ENCODE data around the gene SNRNP70. TPM values are rescaled to one million over a fixed set of nuclear protein-coding genes. Genes with fewer than 3 reads are reported as not detected.
"Not testable (repeated sequence)": the region's sequence is repeated elsewhere in the genome, so short reads cannot be mapped to it uniquely, and the experiment has no call there.

SNRNP70 gene
- total RNA-seq = 100 to 1,000 TPM; 422 to 484 TPM
- polyA plus RNA-seq (ENCODE audit: insufficient read depth, low read depth, low replicate concordance) = 184 TPM
- long read RNA-seq, donor 1, transcript SNRNP70-201 (10 exons, 1,603 nt) = minor isoform, 6 of 86 reads
- long read RNA-seq, donor 1, transcript SNRNP70-206 (10 exons, 1,574 nt) = major isoform, 18 of 86 reads
- long read RNA-seq, donor 1, partial matches to known transcripts = 56 of 86 reads
- long read RNA-seq, donor 1, other reads (novel, unspliced or antisense) = 0 of 86 reads
- long read RNA-seq, donor 2, transcript SNRNP70-206 (10 exons, 1,574 nt) = major isoform, 11 of 43 reads
- long read RNA-seq, donor 2, partial matches to known transcripts = 21 of 43 reads
- long read RNA-seq, donor 2, other reads (novel, unspliced or antisense) = 0 of 43 reads

GRCh38 chr19:49085020-49085867, at the start of gene SNRNP70:
Gene SNRNP70 (plus strand): TSS chr19:49085451. CDS start chr19:49086415, 964 bp downstream.
- intact Hi-C loops (cut with DNase I; ENCODE audit: low total_unique reads) = no loop called here
- DNase-seq = peak; percentile 98
- H3K27me3 ChIP-seq = no peaks in the 10 kb centered on the region
- H3K27ac ChIP-seq = peak within 1 kb of the TSS; percentile 71 to 87
- peak within 1 kb of the TSS; percentile 72 to 99 for H3K4me3 ChIP-seq
- WGBS, 2 donors = 0 to 1% methylated on average over 52 to 85 of the region's 89 CpGs
- no peaks in the 10 kb centered on the region for H3K36me3 ChIP-seq (ENCODE audit: low read depth, missing control alignments)
- H3K9me3 ChIP-seq = no peaks in the 10 kb centered on the region
- TF ChIP-seq CTCF (IDR thresholded peaks at IDR 0.05) = peak in 1 of 3 experiments; percentile 1
- TF ChIP-seq POLR2A (IDR thresholded peaks at IDR 0.05) = peak; percentile 64
- peaks cover 36% of the 10 kb centered on the region for H3K4me1 ChIP-seq

- H3K27ac ChIP-seq; H3K36me3 ChIP-seq (ENCODE audit: low read depth, missing control alignments); intact Hi-C loops (cut with DNase I; ENCODE audit: low total_unique reads); H3K27me3 ChIP-seq; H3K4me1 ChIP-seq; H3K4me3 ChIP-seq; H3K9me3 ChIP-seq: not testable (repeated sequence)
- WGBS, 2 donors = 33 to 60% methylated on average over 18 of the region's 18 CpGs
- TF ChIP-seq CTCF (IDR thresholded peaks at IDR 0.05) = peak in 2 of 3 experiments; percentile 59 to 74
- peak; percentile 83 for DNase-seq
Observed at GRCh38 chr19:49036815-49037214, 48.4 kb upstream of the SNRNP70 start, which contains the start of gene CGB1. Gene CGB1 (minus strand): TSS chr19:49036895. CDS start chr19:49036711, 184 bp downstream.

DNA sequence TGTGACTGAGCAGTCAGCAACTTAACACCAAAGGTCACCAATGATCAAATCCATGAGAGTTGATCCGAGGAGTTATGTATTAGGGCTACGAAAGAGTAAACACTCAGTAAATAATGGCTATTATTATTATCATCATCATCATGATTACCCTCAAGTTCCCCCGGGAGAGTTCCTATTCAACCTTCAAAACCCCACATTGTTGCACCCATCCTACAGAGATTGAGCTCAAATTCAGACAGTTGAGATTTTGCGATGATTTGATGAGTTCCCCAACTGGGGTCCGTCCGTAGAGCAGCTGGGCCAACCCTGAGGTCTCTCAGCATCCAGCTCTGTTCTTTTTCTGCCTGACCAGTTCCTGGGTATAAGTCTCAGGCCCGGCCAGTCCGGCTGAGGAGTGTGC, 47.1 kb upstream of the SNRNP70 start:
- H3K27ac ChIP-seq; H3K4me3 ChIP-seq; intact Hi-C loops (cut with DNase I; ENCODE audit: low total_unique reads); DNase-seq; H3K4me1 ChIP-seq; H3K9me3 ChIP-seq; H3K36me3 ChIP-seq (ENCODE audit: low read depth, missing control alignments); H3K27me3 ChIP-seq: not testable (repeated sequence)
- WGBS, 2 donors = 88 to 89% methylated on average over 8 of the region's 8 CpGs

DNA sequence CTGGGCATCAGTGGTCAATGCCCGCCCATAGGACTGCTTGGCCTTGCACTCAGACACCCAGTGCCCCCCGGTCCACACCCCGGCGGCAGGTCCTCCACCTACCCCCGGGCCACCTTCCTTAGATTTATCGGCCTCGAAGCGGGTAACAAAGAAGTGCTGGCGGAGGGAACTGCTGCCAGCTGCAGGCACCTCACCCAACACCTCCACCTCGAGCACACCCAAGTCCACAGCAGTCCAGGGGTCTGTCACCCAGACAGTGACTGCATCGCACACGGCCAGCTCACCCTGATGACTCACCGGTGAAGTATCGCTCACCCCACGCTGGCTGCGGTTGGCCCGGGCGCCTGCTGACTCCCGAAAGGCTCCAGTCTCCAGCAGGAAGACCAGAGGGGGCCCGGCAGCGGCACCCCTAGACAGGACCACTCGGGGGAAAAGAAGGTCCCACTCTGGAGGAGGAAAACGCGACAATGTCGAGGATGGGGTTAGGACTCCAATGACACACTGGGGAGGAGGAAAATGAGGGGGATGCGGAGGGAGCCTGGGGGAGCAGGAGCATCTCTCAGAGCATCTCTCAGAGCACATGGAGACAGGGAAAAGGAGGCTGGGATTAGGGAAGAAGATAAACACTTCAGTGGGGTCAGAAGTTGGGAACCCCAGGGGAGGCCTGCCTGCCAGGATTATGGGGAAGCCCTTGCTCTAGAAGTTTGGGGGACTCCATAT, 46.5 kb upstream of the SNRNP70 start:
- DNase-seq; H3K9me3 ChIP-seq; H3K4me1 ChIP-seq; H3K4me3 ChIP-seq; H3K27me3 ChIP-seq; H3K27ac ChIP-seq; intact Hi-C loops (cut with DNase I; ENCODE audit: low total_unique reads); H3K36me3 ChIP-seq (ENCODE audit: low read depth, missing control alignments): not testable (repeated sequence)
- WGBS, 2 donors = 89 to 94% methylated on average over 22 to 26 of the region's 26 CpGs

DNA sequence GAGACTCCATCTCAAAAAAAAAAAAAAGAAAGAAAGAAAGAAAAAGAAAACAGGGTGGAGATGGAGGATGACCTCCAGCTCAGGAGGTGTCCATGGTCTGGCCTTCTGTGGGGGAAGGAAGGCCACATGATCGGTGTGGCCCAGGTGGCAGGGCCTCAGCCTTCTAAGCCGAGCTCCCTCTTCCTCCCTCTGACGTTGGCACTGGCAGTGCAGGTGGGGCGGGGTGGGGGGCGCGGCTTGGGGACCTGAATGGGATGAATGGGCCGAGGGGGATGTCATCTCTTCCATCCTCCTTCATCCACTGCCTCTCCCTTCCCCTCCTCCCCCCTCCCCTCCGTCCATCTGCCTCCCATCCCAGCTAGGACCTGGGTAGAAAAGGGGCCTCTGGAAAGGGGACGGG, 45.5 kb upstream of the SNRNP70 start:
- DNase-seq; H3K36me3 ChIP-seq (ENCODE audit: low read depth, missing control alignments); intact Hi-C loops (cut with DNase I; ENCODE audit: low total_unique reads); H3K9me3 ChIP-seq; H3K27me3 ChIP-seq; H3K4me3 ChIP-seq; H3K4me1 ChIP-seq; H3K27ac ChIP-seq: not testable (repeated sequence)
- 62 to 82% methylated on average over 8 to 9 of the region's 9 CpGs for WGBS, 2 donors

GRCh38 chr19:49042177-49042576, 43.1 kb upstream of the SNRNP70 start:
- H3K27ac ChIP-seq = no peak overlapping the region
- H3K36me3 ChIP-seq (ENCODE audit: low read depth, missing control alignments) = no peaks in the 10 kb centered on the region
- no peaks in the 10 kb centered on the region for H3K9me3 ChIP-seq
- no peaks in the 10 kb centered on the region for H3K27me3 ChIP-seq
- DNase-seq = no peak
- WGBS, 2 donors = 89% methylated on average over 9 to 17 of the region's 17 CpGs
- intact Hi-C loops (cut with DNase I; ENCODE audit: low total_unique reads) = no loop called here
- no peak overlapping the region for H3K4me3 ChIP-seq
- no peak for TF ChIP-seq CTCF (IDR thresholded peaks at IDR 0.05)
- TF ChIP-seq POLR2A (IDR thresholded peaks at IDR 0.05) = no peak
- no peaks in the 10 kb centered on the region for H3K4me1 ChIP-seq

DNA sequence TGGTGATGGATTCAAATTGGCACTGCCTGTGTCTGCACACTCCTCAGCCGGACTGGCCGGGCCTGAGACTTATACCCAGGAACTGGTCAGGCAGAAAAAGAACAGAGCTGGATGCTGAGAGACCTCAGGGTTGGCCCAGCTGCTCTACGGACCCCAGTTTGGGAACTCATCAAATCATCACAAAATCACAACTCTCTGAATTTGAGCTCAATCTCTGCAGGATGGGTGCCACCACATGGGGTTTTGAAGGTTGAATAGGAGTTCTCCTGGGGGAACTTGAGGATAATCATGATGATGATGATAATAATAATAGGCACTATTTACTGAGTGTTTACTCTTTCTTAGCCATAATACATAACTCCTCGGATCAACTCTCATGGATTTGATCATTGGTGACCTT, 42.6 kb upstream of the SNRNP70 start:
- H3K4me3 ChIP-seq; H3K27me3 ChIP-seq; H3K36me3 ChIP-seq (ENCODE audit: low read depth, missing control alignments); H3K4me1 ChIP-seq; DNase-seq; intact Hi-C loops (cut with DNase I; ENCODE audit: low total_unique reads); H3K27ac ChIP-seq; H3K9me3 ChIP-seq: not testable (repeated sequence)
- WGBS, 2 donors = 84 to 100% methylated on average over 1 to 4 of the region's 4 CpGs

- H3K27me3 ChIP-seq; DNase-seq; H3K4me3 ChIP-seq; H3K4me1 ChIP-seq; H3K27ac ChIP-seq; H3K36me3 ChIP-seq (ENCODE audit: low read depth, missing control alignments); intact Hi-C loops (cut with DNase I; ENCODE audit: low total_unique reads); H3K9me3 ChIP-seq: not testable (repeated sequence)
- 75 to 90% methylated on average over 4 to 15 of the region's 15 CpGs for WGBS, 2 donors
Observed at GRCh38 chr19:49043548-49043947, 41.7 kb upstream of the SNRNP70 start, which contains the start of gene CGB5. Gene CGB5 (plus strand): TSS chr19:49043848. CDS start chr19:49044210, 362 bp downstream.
